NOMO-1 (cell line): ENCODE measurements around the gene SOX13.

ENCODE experiments used
- DNase-seq, 2 experiments: peaks; one replicate each; lab custom pipeline; 2025; ENCODE audit not compliant: unreplicated experiment in 2 of 2; lab: John Stamatoyannopoulos, UW

Gene SOX13

GRCh38 chr1:204062106-204062505 lies 10.8 kb upstream of the SOX13 start:
- DNase-seq = no peak

GRCh38 chr1:204065174-204065985 lies 7.5 kb upstream of the SOX13 start:
- DNase-seq = no peak

GRCh38 chr1:204065986-204066300 lies 7.0 kb upstream of the SOX13 start:
- DNase-seq = no peak

GRCh38 chr1:204067935-204068334 lies 5.0 kb upstream of the SOX13 start:
- no peak for DNase-seq

GRCh38 chr1:204069887-204070286 lies 3.0 kb upstream of the SOX13 start:
- no peak for DNase-seq

- no peak for DNase-seq
Observed at GRCh38 chr1:204070895-204071294, 2.0 kb upstream of the SOX13 start.

GRCh38 chr1:204073837-204074273 lies 940 bp downstream of the SOX13 start:
- DNase-seq = no peak

- DNase-seq = peak in 1 of 2 experiments; percentile 24
Observed at GRCh38 chr1:204074274-204075138, 1.6 kb downstream of the SOX13 start.

- no peak for DNase-seq
Observed at GRCh38 chr1:204075139-204075521, 2.2 kb downstream of the SOX13 start.

- no peak for DNase-seq
Observed at GRCh38 chr1:204075890-204076846, 3.3 kb downstream of the SOX13 start.

GRCh38 chr1:204076891-204077290 lies 4.0 kb downstream of the SOX13 start:
- no peak for DNase-seq

- DNase-seq = no peak
Observed at GRCh38 chr1:204077979-204078696, 5.2 kb downstream of the SOX13 start.

GRCh38 chr1:204079608-204079999 lies 6.7 kb downstream of the SOX13 start:
- DNase-seq = no peak

GRCh38 chr1:204080163-204080903 lies 7.4 kb downstream of the SOX13 start:
- no peak for DNase-seq

- DNase-seq = no peak
Observed at GRCh38 chr1:204081164-204081790, 8.4 kb downstream of the SOX13 start.

GRCh38 chr1:204081791-204082513 lies 9.0 kb downstream of the SOX13 start:
- DNase-seq = no peak

GRCh38 chr1:204083491-204083890 lies 10.6 kb downstream of the SOX13 start:
- no peak for DNase-seq

GRCh38 chr1:204084247-204084772 lies 11.4 kb downstream of the SOX13 start:
- DNase-seq = no peak
